ENCODE measurements around the gene AFMID.
"Not testable (repeated sequence)": the region's sequence is repeated elsewhere in the genome, so short reads cannot be mapped to it uniquely, and the experiment has no call there.

Gene AFMID

GRCh38 chr17:78224231-78225087 is 37.3 kb downstream of the AFMID start:
- DNase-seq = no peak

- no peak for DNase-seq
These were observed 38.1 kb downstream of the AFMID start for GRCh38 chr17:78225088-78225865.

- no peak for DNase-seq
These were observed 39.0 kb downstream of the AFMID start for GRCh38 chr17:78226055-78226758.

- no peak for DNase-seq
These were observed 39.7 kb downstream of the AFMID start for GRCh38 chr17:78226759-78227454.

- no peak for DNase-seq
These were observed 40.3 kb downstream of the AFMID start for GRCh38 chr17:78227455-78227916.

GRCh38 chr17:78228176-78228575 is 41.0 kb downstream of the AFMID start:
- no peak for DNase-seq

- DNase-seq = no peak
These were observed 43.2 kb downstream of the AFMID start for GRCh38 chr17:78230252-78230962.

- no peak for DNase-seq
These were observed 44.1 kb downstream of the AFMID start, which contains the start of gene TMEM235 for GRCh38 chr17:78230996-78231935. TSS of gene TMEM235 (plus strand) at chr17:78231631. CDS start at chr17:78232024, 393 bp downstream.

- DNase-seq = no peak
These were observed 45.1 kb downstream of the AFMID start for GRCh38 chr17:78231991-78232858.

GRCh38 chr17:78232859-78233173 is 45.7 kb downstream of the AFMID start:
- DNase-seq = no peak

GRCh38 chr17:78233678-78234077 is 46.5 kb downstream of the AFMID start:
- no peak for DNase-seq

- DNase-seq = no peak
These were observed 47.2 kb downstream of the AFMID start for GRCh38 chr17:78234261-78234865.

GRCh38 chr17:78235022-78235421 is 47.9 kb downstream of the AFMID start:
- DNase-seq = not testable (repeated sequence)

- no peak for DNase-seq
These were observed 48.7 kb downstream of the AFMID start for GRCh38 chr17:78235885-78236284.

GRCh38 chr17:78236362-78237127 is 49.4 kb downstream of the AFMID start:
- no peak for DNase-seq

GRCh38 chr17:78237401-78238012 is 50.3 kb downstream of the AFMID start:
- DNase-seq = no peak

GRCh38 chr17:78238823-78239488 is 51.8 kb downstream of the AFMID start:
- DNase-seq = no peak
